Measurements from ENCODE around the gene DROSHA.

GRCh38 chr5:31459594-31459993 lies 72.3 kb downstream of the DROSHA start:
- no peak for TF ChIP-seq CTCF (IDR thresholded peaks at IDR 0.05; ENCODE audit: low read length)
- TF ChIP-seq EZH2phosphoT487 (IDR thresholded peaks at IDR 0.05; ENCODE audit: low read length), result no peak

Measured in MM.1S (cell line).